PC-3 (cell line): ENCODE data around the gene OR2J2.

Experiments used
- EZH2phosphoT487 ChIP-seq: fragments of 300-600 bp; sonication (generic); IDR thresholded peaks from 2 replicates; pipeline ENCODE4 v1.6.1; 2018; ENCODE audit warnings: mild to moderate bottlenecking, antibody characterized with exemption, low read length, borderline replicate concordance
- TF ChIP-seq, protein P1 (sequence below): fragments of 300-600 bp; sonication (generic); conservative IDR thresholded peaks from 2 replicates; pipeline ENCODE4 v1.5.1; 2017; ENCODE audit warnings: antibody characterized with exemption, low read depth, mild to moderate bottlenecking, low read length

DNA sequence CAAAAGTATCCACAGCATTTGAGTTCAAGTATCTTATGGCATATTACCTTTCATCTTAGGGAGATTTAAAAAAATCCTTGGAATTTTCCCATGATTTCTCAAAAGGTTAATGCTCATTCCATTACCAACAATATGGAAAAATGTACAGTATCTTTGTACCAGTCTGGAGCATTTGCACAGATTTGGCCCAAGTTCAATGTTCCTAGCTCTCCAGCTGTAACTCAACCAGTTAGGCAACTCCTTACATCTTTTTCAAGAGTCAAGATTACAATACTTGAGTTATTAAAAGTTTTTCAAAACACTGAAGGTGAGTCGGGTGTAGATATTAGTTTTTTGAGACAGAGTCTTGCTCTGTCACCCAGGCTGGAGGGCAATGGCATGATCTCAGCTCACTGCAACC is 1.0 kb downstream of the OR2J2 start:
- TF ChIP-seq, protein P1, sequence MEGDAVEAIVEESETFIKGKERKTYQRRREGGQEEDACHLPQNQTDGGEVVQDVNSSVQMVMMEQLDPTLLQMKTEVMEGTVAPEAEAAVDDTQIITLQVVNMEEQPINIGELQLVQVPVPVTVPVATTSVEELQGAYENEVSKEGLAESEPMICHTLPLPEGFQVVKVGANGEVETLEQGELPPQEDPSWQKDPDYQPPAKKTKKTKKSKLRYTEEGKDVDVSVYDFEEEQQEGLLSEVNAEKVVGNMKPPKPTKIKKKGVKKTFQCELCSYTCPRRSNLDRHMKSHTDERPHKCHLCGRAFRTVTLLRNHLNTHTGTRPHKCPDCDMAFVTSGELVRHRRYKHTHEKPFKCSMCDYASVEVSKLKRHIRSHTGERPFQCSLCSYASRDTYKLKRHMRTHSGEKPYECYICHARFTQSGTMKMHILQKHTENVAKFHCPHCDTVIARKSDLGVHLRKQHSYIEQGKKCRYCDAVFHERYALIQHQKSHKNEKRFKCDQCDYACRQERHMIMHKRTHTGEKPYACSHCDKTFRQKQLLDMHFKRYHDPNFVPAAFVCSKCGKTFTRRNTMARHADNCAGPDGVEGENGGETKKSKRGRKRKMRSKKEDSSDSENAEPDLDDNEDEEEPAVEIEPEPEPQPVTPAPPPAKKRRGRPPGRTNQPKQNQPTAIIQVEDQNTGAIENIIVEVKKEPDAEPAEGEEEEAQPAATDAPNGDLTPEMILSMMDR: no peak
- no peak for TF ChIP-seq EZH2phosphoT487
